ENCODE data around the gene ADAM30. TPM values are rescaled to one million over a fixed set of nuclear protein-coding genes. Genes with fewer than 3 reads are reported as not detected.

ADAM30 gene
- total RNA-seq, 1 experiment from 2014 or later = not detected

DNA sequence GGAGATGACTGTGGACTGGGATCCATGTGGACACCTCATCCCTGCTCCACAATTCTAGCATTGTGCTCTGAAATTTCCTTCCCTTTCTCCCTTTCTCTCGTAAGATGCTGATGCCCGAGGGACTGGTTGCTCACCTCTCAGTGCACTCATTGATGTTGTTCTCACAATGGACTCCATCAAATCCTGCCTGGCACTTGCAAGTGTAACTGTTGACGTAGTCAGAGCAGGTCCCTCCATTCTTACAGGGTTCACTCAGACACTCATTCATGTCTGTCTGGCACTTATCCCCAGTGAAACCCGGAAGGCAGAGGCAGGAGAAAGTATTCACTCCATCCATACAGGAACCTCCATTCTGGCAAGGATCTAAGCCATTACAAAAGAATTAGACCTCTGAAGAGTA is 45.1 kb upstream of the ADAM30 start:
- CTCF ChIA-PET = no interaction called here
- intact Hi-C loops (cut with micrococcal nuclease; ENCODE audit: unreplicated experiment) = loop anchor here (10.0 kb wide), 1 partner anchor 77 kb away; no protein-coding TSS in a partner anchor

DNA sequence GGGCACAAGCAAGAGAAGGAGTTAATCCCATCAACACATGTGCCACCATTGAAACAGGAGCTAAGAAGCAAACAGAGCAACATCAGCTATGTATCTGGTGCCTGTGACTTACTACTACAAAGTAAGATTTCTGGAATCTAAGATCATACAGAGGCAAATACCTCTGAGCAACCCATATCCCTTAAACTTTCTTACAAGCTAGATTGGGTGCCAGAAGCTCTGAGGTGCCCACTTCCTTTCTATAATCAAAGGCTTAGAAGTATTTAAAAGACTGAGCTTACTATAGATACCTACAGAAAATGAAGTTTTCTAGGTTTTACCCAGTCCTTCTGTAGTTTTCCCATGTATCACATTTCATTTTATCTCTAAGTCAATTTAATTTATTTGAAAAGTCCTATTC is 44.4 kb upstream of the ADAM30 start:
- POLR2A ChIA-PET = no interaction called here
- Histone ChIP-seq H3K9me3 (ENCODE audit: control insufficient read depth, insufficient read depth, low read depth, low read length) (no peaks in the 10 kb centered on the region), H3K4me1 (ENCODE audit: control insufficient read depth, insufficient read depth, low read length) (no peaks in the 10 kb centered on the region), H3K4me3 (ENCODE audit: low read depth in 2 of 2, low read length in 2 of 2) (no peak overlapping the region), H3K27me3 (ENCODE audit: control insufficient read depth, insufficient read depth, low read length) (no peaks in the 10 kb centered on the region), H3K27ac (ENCODE audit: low read length) (no peak overlapping the region), H3K36me3 (ENCODE audit: control insufficient read depth, insufficient read depth, low read length) (peaks cover 18% of the 10 kb centered on the region)
- in situ Hi-C loops (cut with HindIII; ENCODE audit: low pct_unique_long_range_greater_than_20kb, low sequenced_read_pairs) (no loop called here), intact Hi-C loops (cut with micrococcal nuclease; ENCODE audit: unreplicated experiment) (loop anchor here (10.0 kb wide), 1 partner anchor 76 kb away; no protein-coding TSS in a partner anchor)
- CTCF ChIA-PET = no interaction called here
- BruUV-seq (replicated peaks) = no TSS peak
- ATAC-seq = no peak
- TF ChIP-seq, protein P1, sequence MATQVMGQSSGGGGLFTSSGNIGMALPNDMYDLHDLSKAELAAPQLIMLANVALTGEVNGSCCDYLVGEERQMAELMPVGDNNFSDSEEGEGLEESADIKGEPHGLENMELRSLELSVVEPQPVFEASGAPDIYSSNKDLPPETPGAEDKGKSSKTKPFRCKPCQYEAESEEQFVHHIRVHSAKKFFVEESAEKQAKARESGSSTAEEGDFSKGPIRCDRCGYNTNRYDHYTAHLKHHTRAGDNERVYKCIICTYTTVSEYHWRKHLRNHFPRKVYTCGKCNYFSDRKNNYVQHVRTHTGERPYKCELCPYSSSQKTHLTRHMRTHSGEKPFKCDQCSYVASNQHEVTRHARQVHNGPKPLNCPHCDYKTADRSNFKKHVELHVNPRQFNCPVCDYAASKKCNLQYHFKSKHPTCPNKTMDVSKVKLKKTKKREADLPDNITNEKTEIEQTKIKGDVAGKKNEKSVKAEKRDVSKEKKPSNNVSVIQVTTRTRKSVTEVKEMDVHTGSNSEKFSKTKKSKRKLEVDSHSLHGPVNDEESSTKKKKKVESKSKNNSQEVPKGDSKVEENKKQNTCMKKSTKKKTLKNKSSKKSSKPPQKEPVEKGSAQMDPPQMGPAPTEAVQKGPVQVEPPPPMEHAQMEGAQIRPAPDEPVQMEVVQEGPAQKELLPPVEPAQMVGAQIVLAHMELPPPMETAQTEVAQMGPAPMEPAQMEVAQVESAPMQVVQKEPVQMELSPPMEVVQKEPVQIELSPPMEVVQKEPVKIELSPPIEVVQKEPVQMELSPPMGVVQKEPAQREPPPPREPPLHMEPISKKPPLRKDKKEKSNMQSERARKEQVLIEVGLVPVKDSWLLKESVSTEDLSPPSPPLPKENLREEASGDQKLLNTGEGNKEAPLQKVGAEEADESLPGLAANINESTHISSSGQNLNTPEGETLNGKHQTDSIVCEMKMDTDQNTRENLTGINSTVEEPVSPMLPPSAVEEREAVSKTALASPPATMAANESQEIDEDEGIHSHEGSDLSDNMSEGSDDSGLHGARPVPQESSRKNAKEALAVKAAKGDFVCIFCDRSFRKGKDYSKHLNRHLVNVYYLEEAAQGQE (IDR thresholded peaks at IDR 0.05; ENCODE audit: insufficient read depth in 1 of 2, low read depth in 2 of 2, low read length in 1 of 2) = no peak
- no peak for TF ChIP-seq SIN3A (IDR thresholded peaks at IDR 0.05; ENCODE audit: borderline replicate concordance, insufficient read depth, low read depth, low read length)
- no peak for TF ChIP-seq POLR2AphosphoS5 (IDR thresholded peaks at IDR 0.05; ENCODE audit: low read depth, low read length)
- TF ChIP-seq TCF7L2 (IDR thresholded peaks at IDR 0.05; ENCODE audit: low read depth, low read length) = no peak
- TF ChIP-seq, protein P2, sequence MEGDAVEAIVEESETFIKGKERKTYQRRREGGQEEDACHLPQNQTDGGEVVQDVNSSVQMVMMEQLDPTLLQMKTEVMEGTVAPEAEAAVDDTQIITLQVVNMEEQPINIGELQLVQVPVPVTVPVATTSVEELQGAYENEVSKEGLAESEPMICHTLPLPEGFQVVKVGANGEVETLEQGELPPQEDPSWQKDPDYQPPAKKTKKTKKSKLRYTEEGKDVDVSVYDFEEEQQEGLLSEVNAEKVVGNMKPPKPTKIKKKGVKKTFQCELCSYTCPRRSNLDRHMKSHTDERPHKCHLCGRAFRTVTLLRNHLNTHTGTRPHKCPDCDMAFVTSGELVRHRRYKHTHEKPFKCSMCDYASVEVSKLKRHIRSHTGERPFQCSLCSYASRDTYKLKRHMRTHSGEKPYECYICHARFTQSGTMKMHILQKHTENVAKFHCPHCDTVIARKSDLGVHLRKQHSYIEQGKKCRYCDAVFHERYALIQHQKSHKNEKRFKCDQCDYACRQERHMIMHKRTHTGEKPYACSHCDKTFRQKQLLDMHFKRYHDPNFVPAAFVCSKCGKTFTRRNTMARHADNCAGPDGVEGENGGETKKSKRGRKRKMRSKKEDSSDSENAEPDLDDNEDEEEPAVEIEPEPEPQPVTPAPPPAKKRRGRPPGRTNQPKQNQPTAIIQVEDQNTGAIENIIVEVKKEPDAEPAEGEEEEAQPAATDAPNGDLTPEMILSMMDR (IDR thresholded peaks at IDR 0.05) = no peak
- DNase-seq (ENCODE audit: low read depth, low spot score) = no peak

More for the DNA sequence above, 45.1 kb upstream of the ADAM30 start:
- in situ Hi-C loops (cut with HindIII; ENCODE audit: low pct_unique_long_range_greater_than_20kb, low sequenced_read_pairs) = no loop called here
- BruUV-seq (replicated peaks) = no TSS peak
- Histone ChIP-seq H3K27ac (ENCODE audit: low read length) (no peak overlapping the region), H3K4me3 (ENCODE audit: low read depth in 2 of 2, low read length in 2 of 2) (no peak overlapping the region), H3K4me1 (ENCODE audit: control insufficient read depth, insufficient read depth, low read length) (no peaks in the 10 kb centered on the region), H3K36me3 (ENCODE audit: control insufficient read depth, insufficient read depth, low read length) (peaks cover 16% of the 10 kb centered on the region), H3K27me3 (ENCODE audit: control insufficient read depth, insufficient read depth, low read length) (no peaks in the 10 kb centered on the region), H3K9me3 (ENCODE audit: control insufficient read depth, insufficient read depth, low read depth, low read length) (no peaks in the 10 kb centered on the region)
- no peak for ATAC-seq
- POLR2A ChIA-PET = no interaction called here
- no peak for DNase-seq (ENCODE audit: low read depth, low spot score)
- TF ChIP-seq POLR2AphosphoS5 (IDR thresholded peaks at IDR 0.05; ENCODE audit: low read depth, low read length) (no peak), SIN3A (IDR thresholded peaks at IDR 0.05; ENCODE audit: borderline replicate concordance, insufficient read depth, low read depth, low read length) (no peak), TCF7L2 (IDR thresholded peaks at IDR 0.05; ENCODE audit: low read depth, low read length) (no peak)
- TF ChIP-seq, protein P2 (IDR thresholded peaks at IDR 0.05) = no peak
- TF ChIP-seq, protein P1 (IDR thresholded peaks at IDR 0.05; ENCODE audit: insufficient read depth in 1 of 2, low read depth in 2 of 2, low read length in 1 of 2) = no peak
